Measurements from ENCODE around the gene GAR1.

- no peak for TF ChIP-seq EZH2 (IDR thresholded peaks at IDR 0.05; ENCODE audit: insufficient read depth, poor library complexity, severe bottlenecking)
- no peak for TF ChIP-seq EZH2phosphoT487 (IDR thresholded peaks at IDR 0.05; ENCODE audit: insufficient read depth, low read depth)
Observed at GRCh38 chr4:109809655-109810054, 5.9 kb upstream of the GAR1 start.

Data from GM23248 (cell line).